Middle frontal gyrus (tissue), 1 donor: ENCODE results near the gene CNST.
"Not testable (repeated sequence)": the region's sequence is repeated elsewhere in the genome, so short reads cannot be mapped to it uniquely, and the experiment has no call there.

ENCODE experiments used
- DNase-seq: peaks from one replicate; pipeline ENCODE4 v3.0.0-alpha.2; 2015; ENCODE audit warnings: low spot score; ENCODE audit errors: extremely low spot score

Gene CNST

DNA sequence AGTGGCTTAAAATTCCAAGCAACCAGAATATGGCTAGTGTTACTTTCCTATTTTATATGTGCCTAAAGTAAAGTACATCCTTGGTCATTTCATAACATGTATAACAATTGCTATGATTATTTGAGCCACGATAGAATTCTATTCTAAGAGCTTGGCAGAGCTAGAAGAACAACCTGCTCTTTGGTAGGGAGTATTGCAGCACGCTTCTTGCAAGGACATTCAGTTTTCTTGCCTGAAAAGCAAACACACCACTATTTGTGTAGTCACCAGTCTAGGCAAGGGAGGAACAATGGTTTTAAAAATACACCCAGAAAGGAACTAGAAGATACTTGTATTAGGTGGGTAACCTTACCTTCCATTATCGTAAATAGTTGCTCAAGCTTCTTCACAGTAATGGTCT lies 51.5 kb downstream of the CNST start:
- no peak for DNase-seq

DNA sequence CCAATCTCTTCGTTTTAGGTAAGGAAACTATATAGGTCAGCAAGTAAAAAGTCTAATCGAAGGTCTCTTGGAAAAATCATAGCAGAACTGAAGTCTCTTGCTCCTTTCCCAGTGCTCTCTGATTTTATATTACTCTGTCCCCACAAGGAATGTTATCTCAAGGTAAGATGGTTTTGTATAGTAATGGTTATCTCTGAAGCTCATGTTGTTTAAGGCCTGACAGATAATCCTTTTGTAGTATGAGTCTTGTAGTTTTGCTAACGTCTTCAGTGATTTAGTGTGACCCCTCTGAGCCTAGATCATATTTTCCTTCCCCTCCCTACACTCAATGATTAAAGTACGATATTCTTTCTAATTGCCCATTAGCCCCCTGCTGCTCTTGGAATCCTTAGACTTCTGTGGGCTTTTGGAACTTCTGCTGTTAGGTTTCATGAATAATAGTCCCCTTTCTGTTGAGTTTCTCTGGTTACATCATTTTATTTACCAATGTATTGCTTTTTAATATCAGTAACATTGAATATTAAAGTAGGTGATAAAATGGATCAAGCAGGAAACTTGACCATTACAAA lies 52.1 kb downstream of the CNST start:
- no peak for DNase-seq

DNA sequence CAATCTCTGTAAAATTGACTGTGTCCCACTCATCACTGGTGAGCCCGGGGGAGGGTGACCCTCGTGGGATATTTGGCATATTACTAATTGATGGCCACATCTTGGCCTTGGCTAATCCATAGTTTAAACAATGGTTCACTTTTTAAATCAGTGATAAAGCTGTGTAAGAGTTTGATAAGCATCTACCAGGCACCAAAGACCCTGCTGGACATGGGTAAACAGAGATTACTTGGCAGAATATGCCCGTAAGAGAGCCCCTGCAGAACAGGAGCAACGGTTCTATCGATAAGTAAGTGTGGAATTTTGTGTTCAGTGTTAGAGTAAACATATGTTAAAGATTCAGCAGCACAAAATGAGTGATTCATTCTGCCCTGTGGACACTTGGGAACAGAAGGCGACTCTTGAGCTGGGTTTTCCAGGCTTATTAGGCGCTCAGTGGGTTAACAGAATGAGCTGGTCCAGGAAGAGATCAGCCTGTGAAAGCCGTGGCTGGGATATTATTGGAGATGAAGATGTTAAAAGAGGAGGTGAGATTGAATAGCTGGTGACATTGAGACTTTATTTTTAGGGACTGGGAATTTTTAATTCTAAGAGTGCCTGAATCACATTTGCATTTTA lies 55.9 kb downstream of the CNST start:
- no peak for DNase-seq

- no peak for DNase-seq
Measured at GRCh38 chr1:246624091-246624490, 57.8 kb downstream of the CNST start.

GRCh38 chr1:246629030-246629429 lies 62.8 kb downstream of the CNST start:
- no peak for DNase-seq

DNA sequence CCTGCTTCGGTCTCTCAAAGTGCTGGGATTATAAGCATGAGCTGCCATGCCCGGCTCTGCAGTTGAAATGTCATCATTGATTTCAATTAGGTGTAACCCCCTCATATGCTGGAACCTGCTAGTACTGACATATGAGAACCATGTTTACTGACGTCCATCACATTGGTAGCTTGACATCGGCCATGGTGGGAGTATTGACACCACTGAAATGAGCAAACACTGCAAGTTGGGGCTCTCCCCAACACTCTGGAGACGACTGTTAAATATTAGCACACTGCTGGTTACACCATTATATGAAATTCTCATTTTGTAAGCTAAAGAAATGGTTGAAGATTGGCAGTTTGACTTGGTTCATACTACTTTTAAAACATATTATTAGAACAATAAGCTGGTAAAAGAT lies 63.7 kb downstream of the CNST start:
- DNase-seq: no peak

GRCh38 chr1:246631426-246631825 lies 65.2 kb downstream of the CNST start:
- no peak for DNase-seq

DNA sequence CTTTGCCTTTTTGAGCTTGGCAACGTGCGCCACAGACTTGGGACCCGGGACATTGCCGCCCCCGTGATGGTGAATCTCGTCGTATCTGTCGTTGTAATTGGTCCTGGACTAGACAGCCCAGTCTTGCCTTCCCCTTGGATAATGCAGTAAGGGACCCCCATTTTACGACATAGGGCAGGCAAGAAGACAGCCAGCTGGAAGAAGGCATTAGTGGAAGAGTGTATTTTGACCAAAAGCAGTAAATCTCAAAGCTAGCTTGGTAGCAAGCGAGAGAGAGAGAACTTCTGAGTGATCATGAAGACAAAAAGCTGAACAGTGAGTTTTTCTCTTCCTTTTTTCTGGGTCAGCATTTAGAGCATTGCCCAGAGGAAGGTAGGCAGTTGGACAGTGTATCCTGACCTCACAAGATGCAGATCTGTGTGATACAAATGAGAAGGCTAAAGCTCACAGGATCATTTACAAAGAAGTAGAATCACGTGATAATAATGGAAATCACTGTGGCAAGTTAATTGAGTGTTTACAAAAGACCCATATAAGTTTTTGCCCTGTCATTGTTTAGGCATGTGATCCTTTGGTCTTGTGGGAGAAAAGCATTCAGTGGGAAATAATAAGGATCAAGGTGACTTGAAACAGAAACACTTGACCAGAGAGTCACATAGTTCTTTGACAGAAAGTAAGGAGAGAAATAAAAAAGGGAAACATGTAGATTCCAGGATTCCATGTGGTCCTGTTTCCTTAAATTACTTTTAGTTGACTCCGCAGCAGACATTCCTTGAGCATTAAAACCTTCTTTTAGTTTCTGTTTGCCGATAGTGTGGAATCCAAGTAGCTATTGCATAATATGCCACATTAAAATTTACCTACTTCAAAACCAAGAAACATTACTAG lies 66.3 kb downstream of the CNST start:
- DNase-seq: no peak

DNA sequence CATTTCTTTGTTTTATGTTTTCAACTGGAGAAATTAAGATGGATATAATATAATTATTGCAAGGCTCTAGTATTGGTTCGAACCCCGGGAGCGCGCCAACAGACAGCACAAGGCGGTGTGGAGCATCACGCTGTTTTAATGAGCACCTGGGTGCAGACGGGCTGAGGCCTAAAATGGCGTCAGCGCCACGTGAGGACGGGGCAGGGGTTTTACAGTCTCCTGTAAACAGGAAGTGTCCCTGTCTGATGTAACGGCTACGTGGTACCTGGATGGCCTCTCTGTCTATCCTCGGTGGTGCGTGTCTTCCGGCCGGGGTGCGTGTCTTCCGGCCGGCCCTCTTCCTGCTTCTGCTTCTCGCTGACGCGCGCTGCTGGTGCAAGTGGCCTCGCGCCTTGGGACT lies 68.4 kb downstream of the CNST start:
- not testable (repeated sequence) for DNase-seq

- DNase-seq: no peak
Measured at GRCh38 chr1:246638941-246639655, 72.8 kb downstream of the CNST start.

DNA sequence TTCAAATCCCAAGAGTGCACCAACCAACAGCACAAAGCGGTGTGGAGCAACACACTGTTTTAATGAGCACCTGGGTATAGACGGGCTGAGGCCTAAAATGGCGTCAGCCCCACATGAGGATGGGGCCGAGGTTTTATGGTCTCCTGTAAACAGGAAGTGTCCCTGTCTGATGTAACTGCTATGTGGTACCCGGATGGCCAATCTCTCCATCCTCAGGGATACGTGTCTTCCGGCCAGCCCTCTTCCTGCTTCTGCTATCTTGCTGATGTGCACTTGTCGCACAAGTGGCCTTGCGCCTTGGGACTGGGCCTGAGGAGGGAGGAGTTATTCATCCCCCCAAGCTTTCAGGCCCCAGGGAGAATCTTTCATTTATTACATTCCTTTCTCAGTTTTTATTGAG lies 73.5 kb downstream of the CNST start:
- DNase-seq: no peak

GRCh38 chr1:246640747-246641146 lies 74.5 kb downstream of the CNST start:
- DNase-seq: no peak

- no peak for DNase-seq
Measured at GRCh38 chr1:246641394-246641793, 75.1 kb downstream of the CNST start.

GRCh38 chr1:246642719-246643118 lies 76.5 kb downstream of the CNST start:
- DNase-seq: no peak

- DNase-seq: peak; percentile 75
Measured at GRCh38 chr1:246647113-246647512, 80.9 kb downstream of the CNST start.

- no peak for DNase-seq
Measured at GRCh38 chr1:246647513-246647912, 81.3 kb downstream of the CNST start.

- DNase-seq: no peak
Measured at GRCh38 chr1:246651012-246651695, 84.9 kb downstream of the CNST start.

DNA sequence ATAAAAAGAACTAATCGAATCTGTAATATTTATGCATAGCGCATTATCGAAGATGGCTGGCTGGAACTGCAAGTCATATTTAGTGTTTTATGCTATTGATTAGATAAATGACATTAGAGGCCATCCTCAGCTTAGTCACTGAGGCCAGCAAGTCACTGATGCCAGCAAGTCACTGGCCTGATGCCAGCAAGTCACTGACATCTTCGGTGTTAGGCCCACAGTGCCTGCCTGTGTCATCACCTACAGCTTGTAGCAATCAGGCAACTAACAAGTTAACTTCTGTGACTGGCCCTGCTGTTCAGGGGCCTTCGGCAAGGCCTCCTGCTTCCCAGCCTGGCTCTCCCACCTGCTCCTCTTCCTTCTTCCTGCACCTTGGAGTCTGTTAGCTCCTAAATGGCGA lies 92.3 kb downstream of the CNST start:
- no peak for DNase-seq

- no peak for DNase-seq
Measured at GRCh38 chr1:246659594-246660140, 93.4 kb downstream of the CNST start.

DNA sequence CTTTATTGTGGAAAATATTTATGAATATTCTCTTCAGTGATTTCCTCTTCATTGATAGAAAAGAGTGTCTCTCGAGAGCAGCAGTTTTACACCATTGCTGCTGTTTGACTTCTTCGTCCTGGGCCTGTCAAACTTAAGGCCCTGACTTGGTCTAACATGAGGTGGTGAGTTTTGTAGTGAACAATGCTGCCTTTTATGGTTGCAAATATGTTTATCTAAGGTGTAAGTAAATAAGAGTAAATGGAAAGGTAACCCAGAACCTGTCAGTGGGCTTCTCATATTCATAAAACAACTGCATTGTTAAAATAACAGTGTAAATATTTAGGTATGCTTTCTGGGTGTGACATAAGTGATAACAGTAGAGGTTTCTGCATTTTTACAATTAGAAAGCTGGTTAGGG lies 95.2 kb downstream of the CNST start:
- DNase-seq: no peak

DNA sequence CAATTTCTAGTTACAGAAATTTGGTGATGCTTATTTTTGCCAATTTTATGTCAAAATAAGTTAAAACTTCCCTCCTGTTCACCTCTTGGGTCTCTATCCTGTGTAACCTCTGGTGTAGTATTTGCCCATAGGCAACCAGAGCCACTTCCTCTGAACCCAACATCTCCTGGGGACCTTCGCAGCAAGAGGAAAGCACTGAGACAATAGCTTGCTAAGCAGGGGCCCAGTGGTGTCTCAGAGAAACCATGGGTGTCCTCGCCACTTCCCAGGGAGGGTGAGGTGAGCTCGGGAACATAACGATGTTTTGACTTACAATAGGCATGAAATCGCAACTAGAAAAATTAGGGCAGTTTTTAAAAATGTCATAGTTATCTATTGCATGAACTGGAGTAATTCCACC lies 101.5 kb downstream of the CNST start:
- no peak for DNase-seq
